HepG2 (cell line): ENCODE measurements around the gene PGA4. TPM values are rescaled to one million over a fixed set of nuclear protein-coding genes. Genes with fewer than 3 reads are reported as not detected.

ENCODE experiments used
- ATAC-seq: fragments of 200-7000 bp; cut with Tn5 transposase; 3 replicates; pipeline ENCODE4 v1.9.1; 2020; ENCODE audit warnings: mild to moderate bottlenecking, moderate library complexity
- BruUV-seq: library from RNA; stranded (reverse); fragments of 400-500 nt; replicated peaks from 2 replicates; lab custom pipeline; 2021; lab: Mats Ljungman, UMichigan
- CTCF ChIA-PET: fragments of 300-600 bp; formaldehyde crosslinking; extraction: SDS; loops from one replicate; lab custom pipeline; 2021; ENCODE audit warnings: low total read pairs, inconsistent platforms, low intra/inter-chr PET ratio; lab: Yijun Ruan, JAX
- POLR2A ChIA-PET: fragments of 350-600 bp; sonication (Branson Sonifier 250); formaldehyde crosslinking; loops from one replicate; lab custom pipeline; 2020; ENCODE audit warnings: antibody characterized with exemption, inconsistent platforms; lab: Yijun Ruan, JAX
- DNase-seq: peaks from one replicate; pipeline ENCODE4 v3.0.0-alpha.2; 2015; ENCODE audit warnings: low spot score
- FAIRE-seq: peaks from 3 replicates; lab custom pipeline; 2011; peaks lifted over from hg19 to GRCh38; lab: Jason Lieb, UNC
- H2AFZ ChIP-seq: one replicate; pipeline ENCODE4 v1.6.1; 2011; ENCODE audit warnings: low read length, inconsistent platforms
- H3K27ac ChIP-seq: fragments of 300-600 bp; 3 replicates; pipeline ENCODE4 v1.8.0; 2011; ENCODE audit warnings: mixed run types, mild to moderate bottlenecking, mixed read lengths, low read length, inconsistent platforms; ENCODE audit not compliant: insufficient read depth; ENCODE audit errors: extremely low read length
- H3K27me3 ChIP-seq, 2 experiments: fragments of 200-600 bp in 1 of 2; 2 replicates in 1 of 2; 3 replicates in 1 of 2; pipeline versions ENCODE4 v1.6.0 to v1.8.0; 2011; ENCODE audit warnings: low read length in 2 of 2, mild to moderate bottlenecking in 2 of 2, moderate library complexity in 2 of 2, inconsistent platforms in 1 of 2; ENCODE audit not compliant: insufficient read depth in 2 of 2, control insufficient read depth in 1 of 2
- H3K36me3 ChIP-seq, 2 experiments: fragments of 200-600 bp in 1 of 2; replicated peaks in 1 of 2; 2 replicates in 1 of 2; 3 replicates in 1 of 2; pipeline versions ENCODE4 v1.5.1 to v1.8.0; 2011; ENCODE audit warnings: low read length in 2 of 2, inconsistent platforms in 1 of 2; ENCODE audit not compliant: insufficient read depth in 2 of 2, control insufficient read depth in 1 of 2
- H3K4me1 ChIP-seq: 2 replicates; pipeline ENCODE4 v1.5.1; 2012; ENCODE audit warnings: low read length, inconsistent platforms; ENCODE audit not compliant: insufficient read depth
- H3K4me2 ChIP-seq: 2 replicates; pipeline ENCODE4 v1.6.0; 2011; ENCODE audit warnings: low read depth, low read length, inconsistent platforms
- H3K4me3 ChIP-seq, 3 experiments: fragments of 200-600 bp in 1 of 3; sonication (generic), shearing (Covaris generic) in 1 of 3; replicated peaks in 1 of 3; 2 replicates each; pipeline ENCODE4 v1.5.1; 2011 to 2016; ENCODE audit warnings: low read length in 3 of 3, inconsistent platforms in 2 of 3, low read depth in 2 of 3, mild to moderate bottlenecking in 2 of 3, control low read depth in 1 of 3, mixed read lengths in 1 of 3; ENCODE audit not compliant: insufficient read depth in 1 of 3
- H3K79me2 ChIP-seq: one replicate; pipeline ENCODE4 v1.6.1; 2011; ENCODE audit warnings: low read length, inconsistent platforms; ENCODE audit not compliant: insufficient read depth
- H3K9ac ChIP-seq: 2 replicates; pipeline ENCODE4 v1.6.0; 2011; ENCODE audit warnings: mild to moderate bottlenecking, low read depth, low read length, inconsistent platforms; ENCODE audit not compliant: insufficient read depth
- H3K9me3 ChIP-seq: 2 replicates; pipeline ENCODE4 v1.5.1; 2012; ENCODE audit warnings: mild to moderate bottlenecking, low read length
- H4K20me1 ChIP-seq: 2 replicates; pipeline ENCODE4 v1.6.0; 2011; ENCODE audit warnings: inconsistent platforms, mild to moderate bottlenecking, low read length, moderate library complexity; ENCODE audit not compliant: insufficient read depth
- NONO ChIP-seq, 2 experiments: fragments of 450-650 bp in 1 of 2; sonication (generic) in 1 of 2; formaldehyde crosslinking in 1 of 2; IDR thresholded peaks in 1 of 2; conservative IDR thresholded peaks in 1 of 2; 2 replicates each; pipeline versions ENCODE4 v1.6.1 to v1.8.0; 2017 to 2022; ENCODE audit warnings: mild to moderate bottlenecking in 1 of 2, missing genetic modification reagents in 1 of 2, moderate library complexity in 1 of 2
- REL ChIP-seq: sonication (generic); formaldehyde crosslinking; conservative IDR thresholded peaks from 2 replicates; pipeline ENCODE4 v1.8.0; 2022; ENCODE audit warnings: mild to moderate bottlenecking, missing genetic modification reagents, moderate library complexity
- TBP ChIP-seq: sonication (generic); formaldehyde crosslinking; IDR thresholded peaks from 2 replicates; pipeline ENCODE4 v1.5.0; 2020; ENCODE audit warnings: missing genetic modification reagents
- ZNF367 ChIP-seq: sonication (generic); formaldehyde crosslinking; IDR thresholded peaks from 2 replicates; pipeline ENCODE4 v1.4.0; 2020; ENCODE audit warnings: missing genetic modification reagents, borderline replicate concordance
- ZNF607 ChIP-seq: sonication (generic); formaldehyde crosslinking; IDR thresholded peaks from 2 replicates; pipeline ENCODE4 v1.5.1; 2020; ENCODE audit warnings: missing genetic modification reagents, mild to moderate bottlenecking, borderline replicate concordance
- ZNF660 ChIP-seq: sonication (generic); formaldehyde crosslinking; IDR thresholded peaks from 2 replicates; pipeline ENCODE4 v1.5.1; 2020; ENCODE audit warnings: mild to moderate bottlenecking, low read depth, missing genetic modification reagents, borderline replicate concordance
- WGBS: methylation state at CpG from one replicate; pipeline ENCODE4 v1.1.6; 2017; ENCODE audit warnings: low lambda C conversion rate; 5-methylcytosine and 5-hydroxymethylcytosine counted together
- in situ Hi-C: cut with HindIII; loops from 2 replicates; pipeline ENCODE4 v1.10.0; 2017; ENCODE audit warnings: low pct_unique_long_range_greater_than_20kb; ENCODE audit not compliant: extremely low pct_ligation_motif_present
- intact Hi-C: fragments of 100-400 bp; cut with micrococcal nuclease; formaldehyde crosslinking; loops from one replicate; pipeline ENCODE4 v1.10.0; 2022; ENCODE audit not compliant: unreplicated experiment
- polyA plus RNA-seq, 8 experiments: library from polyadenylated mRNA; depleted of rRNA in 3 of 8; stranded (reverse) in 7 of 8; unstranded in 1 of 8; fragments of >200 nt; fragmentation: Illumina TruSeq in 4 of 8; extraction: Trizol in 4 of 8; gene quantifications; 2 replicates each; pipeline versions ENCODE4 v1.2.1 to v1.2.3, GENCODE V29; 2011 to 2016; ENCODE audit warnings: low read depth in 4 of 8, missing spikeins in 1 of 8, mixed read lengths in 1 of 8; ENCODE audit not compliant: insufficient read depth in 1 of 8
- total RNA-seq, 5 experiments: library from RNA; depleted of rRNA; stranded (reverse); fragments of >200 nt; fragmentation: Illumina TruSeq; extraction: Trizol; gene quantifications; 2 replicates each; pipeline ENCODE4 v1.2.3, GENCODE V29; 2016; ENCODE audit warnings: low read depth in 1 of 5
- TF ChIP-seq, protein P1 (sequence below): sonication (generic); formaldehyde crosslinking; IDR thresholded peaks from 2 replicates; pipeline ENCODE4 v1.8.0; 2022; ENCODE audit warnings: missing genetic modification reagents, low read depth, mild to moderate bottlenecking, borderline replicate concordance
- TF ChIP-seq, protein P2 (sequence below): sonication (generic); formaldehyde crosslinking; IDR thresholded peaks from 2 replicates; pipeline ENCODE4 v1.4.0; 2020; ENCODE audit warnings: missing genetic modification reagents
- TF ChIP-seq, protein P3 (sequence below): sonication (generic); formaldehyde crosslinking; IDR thresholded peaks from 2 replicates; pipeline ENCODE4 v1.5.0; 2020; ENCODE audit warnings: missing genetic modification reagents

Gene PGA4
- total and polyA plus RNA-seq, 2 of the 13 experiments (the other 11 are each of a cell fraction or from before 2014, with no cell fraction given): not detected

- TF ChIP-seq ZNF607 (CRISPR knock-in tag): no peak
- no peak for TF ChIP-seq ZNF660 (CRISPR knock-in tag)
- TF ChIP-seq, protein P1, sequence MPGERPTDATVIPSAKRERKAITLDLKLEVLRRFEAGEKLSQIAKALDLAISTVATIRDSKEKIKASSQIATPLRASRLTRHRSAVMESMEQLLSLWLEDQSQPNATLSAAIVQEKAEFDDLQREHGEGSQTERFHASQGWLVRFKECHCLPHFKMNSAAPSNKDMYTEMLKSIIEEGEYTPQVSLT (CRISPR knock-in tag): no peak
- no peak for TF ChIP-seq REL (CRISPR knock-in tag)
- no peak for TF ChIP-seq NONO (IDR thresholded peaks at IDR 0.05)
- TF ChIP-seq NONO (CRISPR knock-in tag; conservative IDR thresholded peaks at IDR 0.05): no peak
- TF ChIP-seq, protein P2, sequence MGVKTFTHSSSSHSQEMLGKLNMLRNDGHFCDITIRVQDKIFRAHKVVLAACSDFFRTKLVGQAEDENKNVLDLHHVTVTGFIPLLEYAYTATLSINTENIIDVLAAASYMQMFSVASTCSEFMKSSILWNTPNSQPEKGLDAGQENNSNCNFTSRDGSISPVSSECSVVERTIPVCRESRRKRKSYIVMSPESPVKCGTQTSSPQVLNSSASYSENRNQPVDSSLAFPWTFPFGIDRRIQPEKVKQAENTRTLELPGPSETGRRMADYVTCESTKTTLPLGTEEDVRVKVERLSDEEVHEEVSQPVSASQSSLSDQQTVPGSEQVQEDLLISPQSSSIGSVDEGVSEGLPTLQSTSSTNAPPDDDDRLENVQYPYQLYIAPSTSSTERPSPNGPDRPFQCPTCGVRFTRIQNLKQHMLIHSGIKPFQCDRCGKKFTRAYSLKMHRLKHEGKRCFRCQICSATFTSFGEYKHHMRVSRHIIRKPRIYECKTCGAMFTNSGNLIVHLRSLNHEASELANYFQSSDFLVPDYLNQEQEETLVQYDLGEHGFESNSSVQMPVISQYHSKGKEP (CRISPR knock-in tag): no peak
- TF ChIP-seq, protein P3, sequence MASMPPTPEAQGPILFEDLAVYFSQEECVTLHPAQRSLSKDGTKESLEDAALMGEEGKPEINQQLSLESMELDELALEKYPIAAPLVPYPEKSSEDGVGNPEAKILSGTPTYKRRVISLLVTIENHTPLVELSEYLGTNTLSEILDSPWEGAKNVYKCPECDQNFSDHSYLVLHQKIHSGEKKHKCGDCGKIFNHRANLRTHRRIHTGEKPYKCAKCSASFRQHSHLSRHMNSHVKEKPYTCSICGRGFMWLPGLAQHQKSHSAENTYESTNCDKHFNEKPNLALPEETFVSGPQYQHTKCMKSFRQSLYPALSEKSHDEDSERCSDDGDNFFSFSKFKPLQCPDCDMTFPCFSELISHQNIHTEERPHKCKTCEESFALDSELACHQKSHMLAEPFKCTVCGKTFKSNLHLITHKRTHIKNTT: no peak
Measured at GRCh38 chr11:61265357-61265756, 43.2 kb downstream of the PGA4 start (continued).

- DNase-seq (no peak), FAIRE-seq (no peak), ATAC-seq (no peak)
- no TSS peak for BruUV-seq
- Histone ChIP-seq H3K4me2 (no peak overlapping the region), H3K9me3 (no peaks in the 10 kb centered on the region), H3K27me3 (no peaks in the 10 kb centered on the region), H3K27ac (peak overlapping the region; percentile 77), H4K20me1 (no peaks in the 10 kb centered on the region), H3K36me3 (peaks cover 6 to 38% of the 10 kb centered on the region in 2 experiments), H3K9ac (no peak overlapping the region), H3K4me1 (peaks cover 68% of the 10 kb centered on the region), H3K79me2 (no peaks in the 10 kb centered on the region), H2AFZ (no peak overlapping the region), H3K4me3 (no peak overlapping the region)
- in situ Hi-C loops (no loop called here), intact Hi-C loops (no loop called here)
- 96% methylated on average over 4 of the region's 4 CpGs for WGBS
- no peak for TF ChIP-seq TBP
- TF ChIP-seq ZNF367 (CRISPR knock-in tag): no peak
- ChIA-PET CTCF (no interaction called here), POLR2A (interaction anchor here (0.8 to 1.3 kb wide), 3 partner anchors 27 to 95 kb away, joined by 3 to 5 read pairs (median 3); partner anchors contain the start of genes CYB561A3 and TMEM138)
Measured at GRCh38 chr11:61266602-61267001, 44.5 kb downstream of the PGA4 start.
